ENCODE data around the gene THRA.
A peak's percentile ranks its signal among the peaks of the same experiment; 100 is the strongest.

Gene THRA

DNA sequence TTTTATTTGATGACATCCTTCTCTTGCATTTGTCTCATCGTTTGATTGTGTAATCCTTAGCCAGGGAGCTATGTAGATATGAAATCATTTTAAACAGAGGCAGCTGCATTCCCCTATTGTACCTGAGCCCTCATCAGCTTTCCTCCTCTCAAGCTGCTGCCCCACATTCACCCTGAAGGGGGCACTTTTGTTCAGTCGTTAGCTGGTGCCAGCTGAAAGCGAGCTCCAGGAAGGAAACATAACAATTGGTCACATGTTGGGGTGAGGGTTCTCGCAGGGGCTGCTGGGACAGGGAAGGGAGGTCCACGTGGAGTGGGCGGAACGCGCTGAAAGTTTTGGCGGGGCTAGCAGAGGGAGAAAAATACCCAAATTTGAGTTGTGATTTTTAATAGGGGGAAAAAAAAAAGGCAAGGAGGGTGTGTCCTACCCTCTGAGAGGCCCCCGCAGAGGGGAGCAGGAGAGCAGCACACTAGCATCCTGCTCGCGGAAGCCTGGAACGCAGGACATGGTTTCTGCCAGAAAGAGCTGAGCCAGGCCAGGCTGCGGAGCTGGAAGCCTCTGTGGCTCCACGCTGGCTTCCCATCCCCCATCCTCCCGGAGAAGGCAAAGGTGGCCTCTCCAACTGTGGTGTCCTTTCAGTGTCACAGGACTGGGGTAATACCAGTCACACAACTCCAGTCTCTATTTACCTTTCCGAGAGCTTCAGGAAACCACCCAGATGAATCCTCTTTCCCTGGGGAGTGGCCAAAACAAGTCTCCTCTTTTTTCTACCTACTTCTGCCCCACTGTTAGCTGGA, 50.5 kb downstream of the THRA start:
- peak overlapping the region; percentile 52 for H3K4me3 ChIP-seq (ENCODE audit: low read depth, low read length)
- TF ChIP-seq, protein P1, sequence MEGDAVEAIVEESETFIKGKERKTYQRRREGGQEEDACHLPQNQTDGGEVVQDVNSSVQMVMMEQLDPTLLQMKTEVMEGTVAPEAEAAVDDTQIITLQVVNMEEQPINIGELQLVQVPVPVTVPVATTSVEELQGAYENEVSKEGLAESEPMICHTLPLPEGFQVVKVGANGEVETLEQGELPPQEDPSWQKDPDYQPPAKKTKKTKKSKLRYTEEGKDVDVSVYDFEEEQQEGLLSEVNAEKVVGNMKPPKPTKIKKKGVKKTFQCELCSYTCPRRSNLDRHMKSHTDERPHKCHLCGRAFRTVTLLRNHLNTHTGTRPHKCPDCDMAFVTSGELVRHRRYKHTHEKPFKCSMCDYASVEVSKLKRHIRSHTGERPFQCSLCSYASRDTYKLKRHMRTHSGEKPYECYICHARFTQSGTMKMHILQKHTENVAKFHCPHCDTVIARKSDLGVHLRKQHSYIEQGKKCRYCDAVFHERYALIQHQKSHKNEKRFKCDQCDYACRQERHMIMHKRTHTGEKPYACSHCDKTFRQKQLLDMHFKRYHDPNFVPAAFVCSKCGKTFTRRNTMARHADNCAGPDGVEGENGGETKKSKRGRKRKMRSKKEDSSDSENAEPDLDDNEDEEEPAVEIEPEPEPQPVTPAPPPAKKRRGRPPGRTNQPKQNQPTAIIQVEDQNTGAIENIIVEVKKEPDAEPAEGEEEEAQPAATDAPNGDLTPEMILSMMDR (IDR thresholded peaks at IDR 0.05; ENCODE audit: low read depth, low read length) = peak; percentile 85

DNA sequence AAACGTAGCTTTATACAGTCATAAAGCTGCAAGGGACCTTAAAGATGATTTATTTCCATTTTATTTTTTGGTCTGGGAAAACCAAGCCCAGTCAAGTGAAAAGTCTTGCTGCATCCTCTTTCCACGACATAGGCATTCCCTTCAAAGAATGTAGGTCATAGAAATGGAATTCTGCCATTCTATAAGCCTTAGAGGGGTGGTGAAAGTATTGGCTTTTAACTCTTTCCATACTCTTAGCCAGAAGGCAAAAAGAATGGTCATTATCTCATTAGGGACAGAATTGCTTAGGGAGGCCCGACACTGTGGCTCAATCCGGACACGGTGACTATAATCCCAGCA, 51.1 kb downstream of the THRA start:
- H3K4me3 ChIP-seq (ENCODE audit: low read depth, low read length) = peak overlapping the region; percentile 52

DNA sequence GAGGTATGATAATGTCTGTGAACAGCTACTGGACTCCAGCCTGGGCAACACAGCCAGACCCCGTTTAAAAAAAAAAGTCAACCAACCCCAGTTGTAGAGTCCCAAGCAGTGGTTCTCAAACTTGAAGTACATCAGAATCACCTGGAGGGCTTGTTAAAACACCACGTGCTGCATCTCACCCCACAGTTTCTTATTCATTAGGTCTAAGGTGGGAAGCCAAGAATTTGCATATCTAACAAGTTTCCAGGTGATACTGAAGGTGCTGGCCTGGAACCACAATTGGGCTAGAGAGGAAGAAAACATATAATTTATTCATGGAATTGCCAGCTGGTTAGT, 52.3 kb downstream of the THRA start:
- H3K4me3 ChIP-seq (ENCODE audit: low read depth, low read length) = no peak overlapping the region
- TF ChIP-seq, protein P1 (IDR thresholded peaks at IDR 0.05; ENCODE audit: low read depth, low read length) = no peak

More for the DNA sequence above, 51.1 kb downstream of the THRA start:
- TF ChIP-seq, protein P1 (IDR thresholded peaks at IDR 0.05; ENCODE audit: low read depth, low read length) = no peak

DNA sequence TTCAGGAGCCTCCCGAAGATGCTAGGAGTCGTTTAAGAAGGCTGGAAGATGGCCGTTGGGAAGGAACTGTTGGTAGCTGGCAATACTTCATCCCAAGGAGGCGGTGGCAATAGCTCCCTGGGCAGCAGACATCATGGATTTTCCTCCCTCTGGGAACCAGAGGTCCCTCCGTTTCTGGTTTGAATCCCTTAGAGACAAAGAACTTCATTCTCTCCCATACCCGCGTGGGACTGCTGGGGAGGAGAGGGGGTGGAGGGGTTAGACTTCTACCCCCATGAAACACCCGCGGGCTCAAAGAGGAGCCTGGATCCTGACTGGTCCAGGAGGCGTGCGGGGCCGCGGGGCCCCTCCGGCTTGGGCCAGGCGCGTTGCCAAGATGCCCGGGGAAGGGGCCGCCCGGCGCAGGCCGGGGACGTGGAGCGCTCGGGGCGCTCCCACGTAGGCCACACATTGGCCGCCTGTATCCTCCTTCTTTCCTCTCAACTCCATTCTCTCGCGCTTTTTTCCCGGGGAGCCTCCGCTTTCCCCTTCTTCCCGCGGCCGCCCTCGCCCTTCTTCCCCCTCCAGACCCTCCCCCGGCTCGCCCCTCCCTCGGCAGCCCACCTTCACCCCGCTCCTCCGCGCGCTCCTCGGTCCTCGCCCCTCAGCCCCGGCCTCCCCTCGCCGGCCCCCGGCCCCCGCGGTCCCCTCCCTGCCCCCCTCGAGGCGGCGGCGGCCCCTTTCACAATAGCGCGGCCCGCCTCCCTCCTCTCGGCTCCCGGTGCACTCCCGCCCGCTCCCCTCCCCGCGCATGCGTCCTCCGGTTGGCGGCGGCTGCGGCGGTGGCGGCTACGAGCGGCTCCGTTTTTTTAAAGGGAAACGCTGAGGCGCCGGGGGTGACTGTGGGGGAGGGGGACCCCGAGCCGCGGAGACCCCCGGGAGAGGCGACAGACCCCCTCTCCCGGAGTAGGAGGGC, 58.7 kb downstream of the THRA start, which contains the start of gene MSL1:
MSL1 (plus strand) TSS at position 791 of the 955 bp plus-strand sequence. CDS start 642 bp downstream, outside the sequence.
- H3K4me3 ChIP-seq (ENCODE audit: low read depth, low read length) = peak within 1 kb of the TSS; percentile 95

DNA sequence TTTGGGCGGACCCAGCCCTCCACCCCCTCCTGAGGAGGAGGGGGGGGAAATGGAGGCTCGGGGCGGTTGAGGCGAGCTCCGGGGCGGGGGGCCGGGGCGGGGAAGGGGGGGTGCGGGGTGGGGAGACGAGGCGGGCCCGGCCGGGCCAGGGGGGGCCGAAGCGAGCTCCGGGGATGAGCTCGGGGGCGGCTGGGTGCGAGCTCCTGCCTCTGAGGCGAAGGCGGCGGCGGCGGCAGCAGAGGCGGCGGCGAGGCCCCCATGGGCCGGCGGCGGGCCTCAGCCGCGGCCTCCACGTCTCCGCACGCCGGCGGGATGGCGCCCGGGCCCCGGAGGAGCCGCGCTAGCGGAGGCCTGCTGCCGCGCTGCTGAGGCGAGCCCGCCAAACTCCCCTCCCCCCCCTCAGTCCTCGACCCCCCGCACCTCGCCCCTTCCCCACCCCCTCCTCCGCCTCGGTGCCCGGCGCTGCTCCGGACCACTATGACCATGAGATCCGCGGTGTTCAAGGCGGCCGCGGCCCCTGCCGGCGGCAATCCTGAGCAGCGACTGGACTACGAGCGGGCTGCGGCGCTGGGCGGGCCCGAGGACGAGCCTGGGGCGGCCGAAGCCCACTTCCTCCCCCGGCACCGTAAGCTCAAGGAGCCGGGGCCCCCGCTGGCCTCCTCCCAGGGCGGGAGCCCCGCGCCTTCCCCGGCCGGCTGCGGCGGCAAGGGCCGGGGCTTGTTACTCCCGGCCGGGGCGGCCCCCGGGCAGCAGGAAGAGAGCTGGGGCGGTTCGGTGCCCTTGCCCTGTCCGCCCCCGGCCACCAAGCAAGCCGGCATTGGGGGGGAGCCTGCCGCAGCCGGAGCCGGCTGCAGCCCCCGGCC, 59.6 kb downstream of the THRA start:
- H3K4me3 ChIP-seq (ENCODE audit: low read depth, low read length) = peak overlapping the region; percentile 95

More for the DNA sequence above, 58.7 kb downstream of the THRA start, which contains the start of gene MSL1:
- TF ChIP-seq, protein P1 (IDR thresholded peaks at IDR 0.05; ENCODE audit: low read depth, low read length) = no peak

More for the DNA sequence above, 59.6 kb downstream of the THRA start:
- TF ChIP-seq, protein P1 (IDR thresholded peaks at IDR 0.05; ENCODE audit: low read depth, low read length) = no peak
